Mesendoderm (in vitro differentiated cells): ENCODE data around the gene GIMAP8.

Experiments used
- DNase-seq: peaks from one replicate; pipeline ENCODE4 v3.0.0; 2013
- H2AK5ac ChIP-seq: 2 replicates; pipeline ENCODE4 v1.6.1; 2013; ENCODE audit warnings: low read length, inconsistent platforms
- H2BK120ac ChIP-seq: 2 replicates; pipeline ENCODE4 v1.6.1; 2013; ENCODE audit warnings: low read depth, mild to moderate bottlenecking, low read length, moderate library complexity, mixed read lengths
- H2BK15ac ChIP-seq: replicated peaks from 2 replicates; pipeline ENCODE4 v1.6.1; 2013; ENCODE audit warnings: low read depth, mild to moderate bottlenecking, moderate library complexity
- H2BK5ac ChIP-seq: 2 replicates; pipeline ENCODE4 v1.6.1; 2013; ENCODE audit warnings: low read length, inconsistent platforms
- H3K18ac ChIP-seq: 2 replicates; pipeline ENCODE4 v1.6.1; 2013; ENCODE audit warnings: mild to moderate bottlenecking, low read length, mixed read lengths
- H3K23ac ChIP-seq: one replicate; pipeline ENCODE4 v1.6.1; 2013; ENCODE audit warnings: low read length
- H3K27ac ChIP-seq: 2 replicates; pipeline ENCODE4 v1.5.1; 2013; ENCODE audit warnings: low read depth, mild to moderate bottlenecking, inconsistent platforms, low read length, moderate library complexity
- H3K27me3 ChIP-seq: 2 replicates; pipeline ENCODE4 v1.6.1; 2013; ENCODE audit warnings: low read length, control low read depth, mild to moderate bottlenecking, inconsistent platforms; ENCODE audit not compliant: insufficient read depth, poor library complexity
- H3K36me3 ChIP-seq: 2 replicates; pipeline ENCODE4 v1.6.1; 2013; ENCODE audit warnings: low read length, inconsistent platforms; ENCODE audit not compliant: control insufficient read depth, insufficient read depth
- H3K4ac ChIP-seq: one replicate; pipeline ENCODE4 v1.6.1; 2013; ENCODE audit warnings: low read depth, mild to moderate bottlenecking, low read length, moderate library complexity
- H3K4me1 ChIP-seq: 2 replicates; pipeline ENCODE4 v1.6.1; 2013; ENCODE audit warnings: low read depth, low read length, inconsistent platforms; ENCODE audit not compliant: control insufficient read depth
- H3K4me2 ChIP-seq: 2 replicates; pipeline ENCODE4 v1.6.1; 2013; ENCODE audit warnings: low read length
- H3K4me3 ChIP-seq: 2 replicates; pipeline ENCODE4 v1.5.1; 2013; ENCODE audit warnings: mild to moderate bottlenecking, low read length
- H3K56ac ChIP-seq: one replicate; pipeline ENCODE4 v1.6.1; 2013; ENCODE audit warnings: low read length
- H3K79me1 ChIP-seq: 2 replicates; pipeline ENCODE4 v1.6.1; 2013; ENCODE audit warnings: low read length, inconsistent platforms
- H3K79me2 ChIP-seq: 2 replicates; pipeline ENCODE4 v1.6.1; 2013; ENCODE audit warnings: mild to moderate bottlenecking, low read length; ENCODE audit not compliant: control insufficient read depth, insufficient read depth
- H3K9ac ChIP-seq: 2 replicates; pipeline ENCODE4 v1.6.1; 2013; ENCODE audit warnings: low read length, inconsistent platforms
- H4K5ac ChIP-seq: one replicate; pipeline ENCODE4 v1.6.1; 2013; ENCODE audit warnings: low read length
- H4K8ac ChIP-seq: one replicate; pipeline ENCODE4 v1.6.1; 2013; ENCODE audit warnings: low read depth, mild to moderate bottlenecking, control low read depth, low read length, moderate library complexity
- whole genome bisulfite sequencing: extraction: QIAGEN DNeasy Blood & Tissue Kit; methylation state at CpG from one replicate; pipeline ENCODE4 v1.1.7; 2013; ENCODE audit warnings: low lambda C conversion rate, missing lambda C conversion rate; ENCODE audit not compliant: insufficient coverage; ENCODE audit errors: extremely low coverage; 5-methylcytosine and 5-hydroxymethylcytosine counted together

GIMAP8 gene

DNA sequence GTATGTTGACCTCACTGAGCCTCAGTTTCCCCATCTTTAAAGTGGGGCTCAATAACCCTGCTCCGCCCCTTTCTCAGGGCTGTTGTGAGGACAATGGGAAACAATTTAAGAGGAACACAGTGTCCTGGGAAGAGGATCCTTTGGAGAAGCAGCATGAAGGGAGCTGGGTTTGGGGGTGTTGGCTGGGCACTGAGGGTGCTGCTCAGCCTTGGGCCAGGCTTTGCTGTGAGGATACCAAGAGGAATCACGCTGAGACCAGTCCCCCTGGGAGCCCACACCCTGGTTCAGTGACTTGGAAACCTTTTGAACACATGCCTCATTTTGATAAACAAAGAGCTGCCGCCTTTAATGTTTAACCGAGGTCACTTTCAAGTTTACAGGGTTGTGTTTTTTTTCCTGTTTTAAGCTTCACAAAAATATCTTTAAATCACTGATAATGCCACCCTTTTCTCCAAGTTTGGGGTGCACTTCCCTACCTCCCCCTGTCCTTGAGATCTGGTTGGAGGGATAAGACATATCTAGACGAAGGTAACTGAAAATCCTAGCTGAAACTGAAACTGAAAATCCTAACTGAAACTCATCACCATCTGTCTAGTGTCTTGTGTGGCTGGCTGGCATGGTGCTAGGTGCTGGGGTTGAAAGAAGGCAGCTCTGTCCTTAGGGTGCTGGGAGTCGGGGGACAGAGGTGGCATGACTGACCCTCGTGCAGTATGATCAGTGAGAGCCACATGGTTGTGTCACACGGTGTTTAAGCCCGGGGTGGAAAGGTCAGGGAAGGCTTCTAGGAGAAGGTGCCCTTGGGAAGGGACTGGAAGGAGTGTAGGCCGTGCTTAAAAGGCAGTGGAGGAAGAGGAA lies 43.6 kb upstream of the GIMAP8 start:
- Histone ChIP-seq H3K27ac (no peak overlapping the region), H3K27me3 (no peaks in the 10 kb centered on the region), H3K4ac (no peak overlapping the region), H3K79me1 (no peaks in the 10 kb centered on the region), H2AK5ac (no peak overlapping the region), H3K4me3 (no peak overlapping the region), H3K23ac (no peak overlapping the region), H3K18ac (no peak overlapping the region), H2BK15ac (no peak overlapping the region), H3K36me3 (no peaks in the 10 kb centered on the region), H3K9ac (no peak overlapping the region), H2BK5ac (no peak overlapping the region), H4K8ac (no peak overlapping the region), H2BK120ac (no peak overlapping the region), H3K56ac (no peak overlapping the region), H3K79me2 (no peaks in the 10 kb centered on the region), H3K4me1 (peaks cover 13% of the 10 kb centered on the region), H3K4me2 (no peak overlapping the region), H4K5ac (no peak overlapping the region)
- WGBS, result no CpG with 5 or more reads among the region's 10 CpGs
- DNase-seq, result no peak

DNA sequence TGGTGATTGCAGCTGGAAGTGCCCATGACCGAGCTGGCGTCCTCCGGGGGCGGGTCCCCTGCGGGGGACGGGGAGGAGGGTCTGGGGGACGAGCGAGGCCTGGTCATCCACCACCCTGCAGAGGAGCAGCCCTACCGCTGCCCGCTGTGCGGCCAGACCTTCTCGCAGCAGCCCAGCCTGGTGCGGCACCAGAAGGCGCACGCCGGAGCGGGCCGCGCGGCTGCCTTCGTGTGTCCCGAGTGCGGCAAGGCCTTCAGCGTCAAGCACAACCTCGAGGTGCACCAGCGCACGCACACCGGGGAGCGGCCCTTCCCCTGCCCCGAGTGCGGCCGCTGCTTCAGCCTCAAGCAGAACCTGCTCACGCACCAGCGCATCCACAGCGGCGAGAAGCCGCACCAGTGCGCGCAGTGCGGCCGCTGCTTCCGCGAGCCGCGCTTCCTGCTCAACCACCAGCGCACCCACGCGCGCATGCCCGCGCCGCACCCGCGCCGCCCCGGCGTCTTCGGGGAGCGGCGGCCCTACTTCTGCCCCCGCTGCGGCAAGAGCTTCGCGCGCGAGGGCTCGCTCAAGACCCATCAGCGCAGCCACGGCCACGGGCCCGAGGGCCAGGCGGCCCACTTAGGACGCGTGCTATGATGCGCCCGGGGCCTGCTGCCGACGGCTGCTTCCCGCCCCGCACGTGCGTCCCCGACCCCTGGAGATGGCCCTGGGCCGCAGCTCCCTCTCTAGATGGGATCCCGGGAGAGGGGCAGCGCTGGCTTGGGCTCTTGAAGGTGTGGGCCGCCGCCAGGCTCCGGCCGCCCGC lies 42.6 kb upstream of the GIMAP8 start:
- Histone ChIP-seq H4K5ac (no peak overlapping the region), H2AK5ac (no peak overlapping the region), H4K8ac (no peak overlapping the region), H2BK120ac (no peak overlapping the region), H3K9ac (no peak overlapping the region), H3K18ac (no peak overlapping the region), H3K79me1 (no peaks in the 10 kb centered on the region), H3K4me3 (no peak overlapping the region), H3K56ac (no peak overlapping the region), H3K27ac (no peak overlapping the region), H3K4ac (no peak overlapping the region), H3K4me2 (no peak overlapping the region), H3K23ac (no peak overlapping the region), H3K36me3 (no peaks in the 10 kb centered on the region), H3K79me2 (no peaks in the 10 kb centered on the region), H2BK5ac (no peak overlapping the region), H2BK15ac (no peak overlapping the region), H3K27me3 (no peaks in the 10 kb centered on the region), H3K4me1 (peaks cover 5% of the 10 kb centered on the region)
- DNase-seq, result no peak
- WGBS, result no CpG with 5 or more reads among the region's 91 CpGs

DNA sequence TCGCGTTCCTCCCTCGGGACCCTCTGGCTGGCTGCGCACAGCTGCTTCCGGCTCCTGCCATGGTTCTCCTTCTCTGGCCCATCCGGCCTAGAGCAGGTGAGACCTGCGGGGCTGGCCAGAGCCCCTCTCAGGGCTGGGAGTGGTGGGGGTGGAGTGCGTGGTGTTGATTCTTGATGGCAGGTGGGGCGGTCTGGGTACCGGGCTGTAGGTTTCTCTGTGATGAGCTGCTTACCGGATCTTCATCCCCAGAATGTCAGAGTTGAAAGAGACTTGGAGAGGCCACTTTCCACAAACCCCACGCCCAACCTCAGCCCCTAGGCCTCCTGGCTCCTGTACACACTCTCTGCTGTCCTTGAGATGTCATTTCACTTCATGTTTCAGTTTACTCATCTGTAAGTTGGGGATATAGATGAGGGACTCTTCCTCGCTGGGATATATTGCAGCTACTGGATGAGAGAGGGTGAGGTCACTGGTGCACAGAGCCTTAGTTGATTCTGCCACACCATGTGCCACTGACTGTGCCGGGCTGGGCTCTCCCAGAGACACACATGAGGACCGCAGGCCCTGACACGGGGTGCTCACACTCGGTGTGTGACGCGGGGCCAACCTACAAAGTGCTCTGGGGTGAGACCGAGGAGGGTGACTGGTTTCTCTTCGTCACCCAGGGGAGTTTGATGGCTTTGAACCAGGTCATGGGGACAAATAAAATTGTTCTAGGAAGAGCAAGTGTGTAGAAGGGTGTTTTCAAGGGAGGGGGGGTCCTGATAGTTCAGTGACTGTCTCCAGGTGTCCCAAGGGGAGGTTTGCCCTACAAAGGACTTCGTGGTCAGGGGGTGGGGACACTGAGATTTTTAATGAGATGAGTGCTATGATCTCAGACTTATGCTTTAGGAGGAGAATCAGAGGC lies 41.8 kb upstream of the GIMAP8 start:
- H3K27me3 ChIP-seq, result no peaks in the 10 kb centered on the region
- H3K9ac ChIP-seq, result no peak overlapping the region
- no peak overlapping the region for H4K5ac ChIP-seq
- no peak overlapping the region for H4K8ac ChIP-seq
- no peak overlapping the region for H3K18ac ChIP-seq
- no CpG with 5 or more reads among the region's 22 CpGs for WGBS
- DNase-seq, result no peak
- no peaks in the 10 kb centered on the region for H3K79me1 ChIP-seq
- no peak overlapping the region for H3K56ac ChIP-seq
- H2AK5ac ChIP-seq, result no peak overlapping the region
- no peak overlapping the region for H2BK15ac ChIP-seq
- H2BK5ac ChIP-seq, result no peak overlapping the region
- H2BK120ac ChIP-seq, result no peak overlapping the region
- no peaks in the 10 kb centered on the region for H3K36me3 ChIP-seq
- no peak overlapping the region for H3K4me3 ChIP-seq
- H3K4me1 ChIP-seq, result peaks cover 4% of the 10 kb centered on the region
- no peak overlapping the region for H3K4ac ChIP-seq
- H3K4me2 ChIP-seq, result no peak overlapping the region
- H3K27ac ChIP-seq, result no peak overlapping the region
- H3K79me2 ChIP-seq, result no peaks in the 10 kb centered on the region
- H3K23ac ChIP-seq, result no peak overlapping the region

GRCh38 chr7:150409300-150410030 lies 41.0 kb upstream of the GIMAP8 start:
- H3K56ac ChIP-seq, result no peak overlapping the region
- H3K4me3 ChIP-seq, result no peak overlapping the region
- H2BK5ac ChIP-seq, result no peak overlapping the region
- H3K27me3 ChIP-seq, result no peaks in the 10 kb centered on the region
- no peaks in the 10 kb centered on the region for H3K79me2 ChIP-seq
- H2AK5ac ChIP-seq, result no peak overlapping the region
- H3K9ac ChIP-seq, result no peak overlapping the region
- H3K18ac ChIP-seq, result no peak overlapping the region
- no peaks in the 10 kb centered on the region for H3K79me1 ChIP-seq
- H3K4me1 ChIP-seq, result peaks cover under 1% of the 10 kb centered on the region
- no peak overlapping the region for H2BK15ac ChIP-seq
- no peaks in the 10 kb centered on the region for H3K36me3 ChIP-seq
- WGBS, result no CpG with 5 or more reads among the region's 10 CpGs
- no peak overlapping the region for H3K4ac ChIP-seq
- no peak overlapping the region for H4K8ac ChIP-seq
- H3K4me2 ChIP-seq, result no peak overlapping the region
- no peak overlapping the region for H3K23ac ChIP-seq
- no peak for DNase-seq
- no peak overlapping the region for H2BK120ac ChIP-seq
- no peak overlapping the region for H3K27ac ChIP-seq
- no peak overlapping the region for H4K5ac ChIP-seq

GRCh38 chr7:150410131-150410530 lies 40.3 kb upstream of the GIMAP8 start:
- DNase-seq, result no peak
- H3K79me2 ChIP-seq, result no peaks in the 10 kb centered on the region
- no peaks in the 10 kb centered on the region for H3K36me3 ChIP-seq
- no peak overlapping the region for H3K4me2 ChIP-seq
- no peak overlapping the region for H2BK15ac ChIP-seq
- no peak overlapping the region for H2BK5ac ChIP-seq
- no peak overlapping the region for H3K18ac ChIP-seq
- no peaks in the 10 kb centered on the region for H3K4me1 ChIP-seq
- no peak overlapping the region for H3K27ac ChIP-seq
- H4K8ac ChIP-seq, result no peak overlapping the region
- no CpG with 5 or more reads among the region's 7 CpGs for WGBS
- H3K23ac ChIP-seq, result no peak overlapping the region
- no peak overlapping the region for H4K5ac ChIP-seq
- no peak overlapping the region for H3K9ac ChIP-seq
- H2AK5ac ChIP-seq, result no peak overlapping the region
- no peak overlapping the region for H3K4me3 ChIP-seq
- H3K79me1 ChIP-seq, result no peaks in the 10 kb centered on the region
- H3K27me3 ChIP-seq, result no peaks in the 10 kb centered on the region
- no peak overlapping the region for H3K56ac ChIP-seq
- no peak overlapping the region for H3K4ac ChIP-seq
- no peak overlapping the region for H2BK120ac ChIP-seq
